Measurements from ENCODE around the gene TCF12.

TCF12 gene

GRCh38 chr15:57224664-57225063 lies 306.2 kb downstream of the TCF12 start:
- DNase-seq, result no peak

- DNase-seq, result no peak
These were observed 308.7 kb downstream of the TCF12 start for GRCh38 chr15:57227166-57227565.

- no peak for DNase-seq
These were observed 309.5 kb downstream of the TCF12 start for GRCh38 chr15:57227899-57228298.

GRCh38 chr15:57228395-57228794 lies 310.0 kb downstream of the TCF12 start:
- DNase-seq, result no peak

- DNase-seq, result no peak
These were observed 310.6 kb downstream of the TCF12 start for GRCh38 chr15:57229051-57229450.

GRCh38 chr15:57231559-57231958 lies 313.1 kb downstream of the TCF12 start:
- DNase-seq, result no peak

- DNase-seq, result no peak
These were observed 315.7 kb downstream of the TCF12 start for GRCh38 chr15:57234156-57234555.

- DNase-seq, result no peak
These were observed 316.7 kb downstream of the TCF12 start for GRCh38 chr15:57235186-57235585.

- no peak for DNase-seq
These were observed 317.4 kb downstream of the TCF12 start for GRCh38 chr15:57235873-57236272.

- no peak for DNase-seq
These were observed 318.3 kb downstream of the TCF12 start for GRCh38 chr15:57236561-57237300.

GRCh38 chr15:57237301-57237642 lies 318.8 kb downstream of the TCF12 start:
- no peak for DNase-seq

- DNase-seq, result no peak
These were observed 319.2 kb downstream of the TCF12 start for GRCh38 chr15:57237676-57238075.

GRCh38 chr15:57245130-57245529 lies 326.7 kb downstream of the TCF12 start:
- DNase-seq, result no peak

- DNase-seq, result no peak
These were observed 327.3 kb downstream of the TCF12 start for GRCh38 chr15:57245714-57246113.

GRCh38 chr15:57248074-57248473 lies 329.6 kb downstream of the TCF12 start:
- no peak for DNase-seq

GRCh38 chr15:57251308-57251707 lies 332.9 kb downstream of the TCF12 start:
- no peak for DNase-seq

GRCh38 chr15:57251941-57252340 lies 333.5 kb downstream of the TCF12 start:
- no peak for DNase-seq

GRCh38 chr15:57253082-57253481 lies 334.6 kb downstream of the TCF12 start:
- no peak for DNase-seq

- DNase-seq, result no peak
These were observed 335.1 kb downstream of the TCF12 start for GRCh38 chr15:57253500-57253899.

- DNase-seq, result no peak
These were observed 337.4 kb downstream of the TCF12 start for GRCh38 chr15:57255751-57256341.

- DNase-seq, result no peak
These were observed 338.5 kb downstream of the TCF12 start for GRCh38 chr15:57256939-57257338.

GRCh38 chr15:57259568-57260040 lies 341.2 kb downstream of the TCF12 start:
- DNase-seq, result no peak

- DNase-seq, result no peak
These were observed 345.1 kb downstream of the TCF12 start for GRCh38 chr15:57263520-57263919.

GRCh38 chr15:57272771-57273357 lies 354.4 kb downstream of the TCF12 start:
- no peak for DNase-seq
